Activated gamma-delta T cell treated with anti-CD3 and anti-CD28 coated beads, Interleukin-2, amount 50 U/mL, for 16 hours (primary cell): Measurements from ENCODE around the gene SRP54.
A peak's percentile ranks its signal among the peaks of the same experiment; 100 is the strongest.
"Not testable (repeated sequence)": the region's sequence is repeated elsewhere in the genome, so short reads cannot be mapped to it uniquely, and the experiment has no call there.

Experiments
- DNase-seq: peaks from one replicate; pipeline ENCODE4 v3.0.0-alpha.2; 2020; ENCODE audit warnings: low read depth

The SRP54 gene

GRCh38 chr14:34982421-34983147 is at the start of gene SRP54:
TSS of gene SRP54 (plus strand) at chr14:34982992. CDS start at chr14:34996710, 13,718 bp downstream.
- DNase-seq: peak; percentile 100

DNA sequence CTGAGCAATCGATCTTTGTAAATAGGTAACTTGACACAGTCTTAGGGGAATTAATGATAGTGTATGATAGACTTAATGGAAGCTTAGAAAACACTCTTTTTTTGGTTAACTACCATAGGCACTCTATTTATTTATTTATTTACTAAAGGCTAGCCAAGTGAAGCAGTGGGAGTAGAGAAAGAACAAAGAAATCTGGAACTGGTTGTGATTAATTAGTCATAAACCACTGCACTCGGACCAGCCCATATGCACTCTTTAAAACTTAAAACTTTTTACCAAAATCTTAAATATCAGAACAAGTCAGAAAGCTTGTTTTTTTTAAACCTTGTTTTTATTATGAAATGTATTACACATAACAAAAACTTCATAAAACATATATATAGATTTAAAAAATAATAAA is 49.5 kb upstream of the SRP54 start:
- DNase-seq: no peak

GRCh38 chr14:34935488-34935887 is 47.3 kb upstream of the SRP54 start:
- DNase-seq: no peak

- no peak for DNase-seq
Observed at GRCh38 chr14:34937442-34937841, 45.4 kb upstream of the SRP54 start.

DNA sequence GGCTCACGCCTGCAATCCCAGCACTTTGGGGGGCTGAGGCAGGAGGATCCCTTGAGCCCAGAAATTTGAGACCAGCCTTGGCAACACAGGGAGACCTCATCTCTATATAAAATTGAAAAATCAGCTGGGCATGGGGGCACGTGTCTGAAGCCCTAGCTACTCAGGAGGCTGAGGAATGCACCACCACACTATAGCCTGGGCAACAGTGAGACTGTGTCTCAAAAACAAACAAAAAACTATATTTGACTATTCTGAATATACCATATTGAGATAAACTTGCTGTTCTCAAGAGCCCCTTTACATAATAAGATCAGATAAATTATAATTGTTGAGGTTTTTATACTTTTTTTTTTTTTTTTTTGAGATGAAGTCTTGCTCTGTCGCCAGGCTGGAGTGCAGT is 44.9 kb upstream of the SRP54 start:
- no peak for DNase-seq

DNA sequence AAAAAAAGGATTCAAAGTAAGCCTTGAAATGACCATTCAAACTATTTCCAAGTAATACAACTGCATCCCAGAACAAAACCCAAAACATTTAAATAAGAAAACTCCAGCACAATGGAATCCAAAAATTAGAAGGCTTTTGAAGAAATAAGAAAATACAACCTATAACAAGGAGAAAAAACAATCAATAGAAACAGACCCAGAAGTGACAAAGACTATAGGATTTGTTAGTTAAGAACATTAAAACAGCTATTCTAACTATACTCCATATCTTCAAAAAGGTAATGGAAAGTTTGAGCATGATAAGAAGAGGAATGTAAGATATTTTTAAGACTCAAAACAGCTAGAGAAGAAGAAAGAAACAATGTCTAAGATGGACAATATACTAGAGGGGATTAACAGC is 39.3 kb upstream of the SRP54 start:
- no peak for DNase-seq

DNA sequence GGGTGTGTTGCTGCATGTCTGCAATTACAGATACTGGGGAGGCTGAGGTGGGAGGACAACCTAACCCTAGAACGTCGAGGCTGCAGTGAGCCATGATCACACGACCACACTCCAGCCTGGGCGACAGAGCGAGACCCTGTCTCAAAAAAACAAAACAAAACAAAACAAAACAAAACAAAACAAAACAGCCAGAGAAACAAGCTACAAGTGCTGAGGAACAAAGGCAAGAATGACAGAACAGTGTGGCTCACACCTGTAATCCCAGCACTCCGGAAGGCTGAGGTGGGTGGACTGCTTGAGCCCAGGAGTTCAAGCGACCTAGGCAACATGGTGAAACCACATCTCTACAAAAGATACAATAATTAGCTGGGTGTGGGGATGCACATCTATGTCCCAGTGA is 38.0 kb upstream of the SRP54 start:
- no peak for DNase-seq

- DNase-seq: no peak
Observed at GRCh38 chr14:34946699-34947098, 36.1 kb upstream of the SRP54 start.

DNA sequence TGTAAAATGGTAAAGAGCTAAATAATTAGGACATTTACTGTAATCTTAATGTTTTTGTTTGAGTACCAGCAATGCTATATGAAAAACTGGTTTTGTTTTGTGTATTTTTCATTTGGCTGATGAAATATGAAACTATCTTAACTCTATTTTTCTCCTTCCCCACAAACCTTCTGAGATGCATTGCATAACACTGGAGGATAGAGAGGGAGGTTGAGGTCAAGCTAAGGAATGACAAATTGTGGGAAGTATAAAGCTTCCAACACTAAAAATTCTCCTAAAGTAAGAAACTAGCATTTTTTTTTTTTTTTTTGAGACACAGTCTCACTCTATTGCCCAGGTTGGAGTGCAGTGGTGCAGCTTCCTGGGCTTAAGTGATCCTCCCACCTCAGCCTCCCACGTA is 31.5 kb upstream of the SRP54 start:
- DNase-seq: no peak

DNA sequence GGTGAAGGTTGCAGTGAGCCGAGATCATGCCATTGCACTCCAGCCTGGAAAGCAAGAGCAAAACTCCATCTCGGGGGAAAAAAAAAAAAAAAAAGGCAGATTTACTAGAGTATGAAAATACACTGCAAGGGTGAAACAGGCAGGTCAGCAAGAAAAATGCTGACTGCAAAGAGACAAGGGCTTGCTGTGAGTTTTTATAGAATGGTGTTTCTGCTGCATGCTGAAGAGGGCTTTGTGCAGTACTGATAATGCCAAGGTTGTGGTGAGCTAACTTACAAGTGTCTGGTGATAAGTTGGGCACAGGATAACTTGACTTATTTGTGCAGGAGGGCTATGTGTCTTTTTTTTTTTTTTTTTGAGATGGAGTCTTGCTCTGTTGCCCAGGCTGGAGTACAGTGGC is 25.9 kb upstream of the SRP54 start:
- DNase-seq: no peak

GRCh38 chr14:34957771-34958286 is 25.0 kb upstream of the SRP54 start:
- DNase-seq: no peak

- DNase-seq: not testable (repeated sequence)
Observed at GRCh38 chr14:34962106-34962505, 20.7 kb upstream of the SRP54 start.

DNA sequence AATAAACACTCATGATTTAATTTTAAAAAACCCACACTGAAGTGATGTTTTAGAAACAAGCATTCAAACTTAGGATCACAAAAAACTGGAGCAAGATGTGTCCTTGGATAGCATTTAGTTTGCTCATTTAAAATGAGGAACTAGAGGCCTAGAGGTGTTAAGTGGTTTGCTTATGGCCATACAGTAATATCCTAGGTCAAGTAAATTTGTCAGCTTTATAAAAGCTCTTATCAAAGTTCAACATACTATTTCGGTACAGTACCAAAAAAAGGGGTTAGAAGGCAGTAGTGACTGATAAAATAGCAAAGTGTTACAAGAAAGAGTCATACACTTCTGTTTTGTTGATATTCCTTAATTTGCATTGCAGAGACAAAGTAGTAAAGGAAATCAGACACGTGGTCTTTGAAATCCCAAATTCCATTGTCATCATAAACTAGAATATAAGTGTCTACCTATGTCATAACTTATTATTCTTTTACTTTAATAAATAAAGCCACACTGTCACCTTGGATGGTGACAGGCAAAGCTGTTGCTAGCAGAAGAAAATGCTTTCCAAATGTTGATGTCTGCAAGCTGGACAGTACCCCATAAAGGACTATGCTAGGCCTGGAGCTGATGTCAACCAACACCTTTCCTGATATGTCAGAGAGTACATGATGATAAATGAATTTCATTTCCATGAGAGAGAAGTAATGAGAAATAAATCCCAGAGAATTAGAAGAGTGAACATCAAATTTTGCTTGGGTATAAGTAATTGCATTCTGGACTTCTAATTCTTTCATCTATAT is 17.6 kb upstream of the SRP54 start:
- no peak for DNase-seq

DNA sequence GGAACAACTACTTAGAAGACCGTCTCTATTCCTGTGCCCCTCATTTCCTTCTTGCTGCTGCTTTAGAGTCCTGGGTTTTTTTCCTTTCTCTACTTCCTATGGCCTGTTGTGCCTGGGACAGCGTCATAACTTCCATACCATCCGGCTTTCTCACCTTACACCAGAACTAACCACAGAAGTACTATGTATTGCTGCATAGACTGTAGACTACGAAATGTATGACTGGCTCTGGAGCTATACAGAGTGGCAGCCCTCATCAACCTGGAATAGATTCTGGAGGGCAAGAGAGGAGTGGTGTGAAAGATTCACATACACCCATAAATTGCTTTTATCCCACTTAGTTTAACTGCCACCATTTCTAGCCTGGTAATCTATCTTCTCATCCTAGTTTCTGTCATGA is 16.9 kb upstream of the SRP54 start:
- no peak for DNase-seq

DNA sequence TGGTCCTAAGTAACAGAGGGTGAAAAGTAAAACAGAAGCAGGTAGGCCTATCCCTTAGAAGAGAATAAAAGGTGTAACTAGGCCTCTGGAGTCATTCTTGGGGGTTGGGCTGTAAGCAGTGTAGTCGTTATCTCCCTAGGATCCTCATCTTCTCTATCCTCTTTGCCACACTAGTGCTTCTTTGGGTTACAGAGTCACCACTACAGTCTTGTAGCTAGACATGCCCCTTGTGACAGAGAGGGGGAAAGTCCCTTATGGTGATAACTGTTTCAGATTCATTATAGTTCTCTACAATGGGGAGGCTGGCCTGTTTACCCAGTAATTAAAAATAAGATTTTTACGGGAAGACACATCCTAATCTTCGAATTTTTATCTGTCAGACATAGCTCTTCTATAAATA is 16.4 kb upstream of the SRP54 start:
- DNase-seq: no peak

- DNase-seq: no peak
Observed at GRCh38 chr14:34970665-34971064, 12.1 kb upstream of the SRP54 start.

GRCh38 chr14:34971381-34971780 is 11.4 kb upstream of the SRP54 start:
- DNase-seq: no peak

GRCh38 chr14:34971801-34972200 is 11.0 kb upstream of the SRP54 start:
- DNase-seq: no peak

GRCh38 chr14:34978444-34978843 is 4.3 kb upstream of the SRP54 start:
- DNase-seq: no peak

DNA sequence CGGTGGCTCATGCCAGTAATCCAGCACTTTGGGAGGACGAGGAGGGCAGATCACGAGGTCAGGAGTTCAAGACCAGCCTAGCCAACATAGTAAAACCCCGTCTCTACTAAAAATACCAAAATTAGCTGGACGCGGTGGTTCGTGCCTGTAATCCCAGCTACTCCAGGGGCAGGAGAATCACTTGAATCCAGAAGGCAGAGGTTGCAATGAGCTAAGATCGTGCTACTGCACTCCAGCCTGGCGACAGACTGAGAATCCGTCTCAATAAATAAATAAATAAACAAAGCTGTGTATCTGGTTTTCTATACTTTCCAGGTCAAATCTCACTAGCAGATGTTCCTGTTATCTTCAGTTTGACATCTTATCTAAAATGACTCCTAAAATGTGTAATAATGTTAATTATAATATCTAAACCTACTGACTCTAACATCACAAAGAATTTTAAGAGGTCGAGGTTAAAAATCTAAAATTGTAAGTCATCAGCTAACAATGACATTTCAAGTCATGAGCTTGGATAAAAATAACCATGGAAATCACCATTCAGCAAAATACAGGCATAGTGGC is 2.4 kb upstream of the SRP54 start:
- DNase-seq: no peak

DNA sequence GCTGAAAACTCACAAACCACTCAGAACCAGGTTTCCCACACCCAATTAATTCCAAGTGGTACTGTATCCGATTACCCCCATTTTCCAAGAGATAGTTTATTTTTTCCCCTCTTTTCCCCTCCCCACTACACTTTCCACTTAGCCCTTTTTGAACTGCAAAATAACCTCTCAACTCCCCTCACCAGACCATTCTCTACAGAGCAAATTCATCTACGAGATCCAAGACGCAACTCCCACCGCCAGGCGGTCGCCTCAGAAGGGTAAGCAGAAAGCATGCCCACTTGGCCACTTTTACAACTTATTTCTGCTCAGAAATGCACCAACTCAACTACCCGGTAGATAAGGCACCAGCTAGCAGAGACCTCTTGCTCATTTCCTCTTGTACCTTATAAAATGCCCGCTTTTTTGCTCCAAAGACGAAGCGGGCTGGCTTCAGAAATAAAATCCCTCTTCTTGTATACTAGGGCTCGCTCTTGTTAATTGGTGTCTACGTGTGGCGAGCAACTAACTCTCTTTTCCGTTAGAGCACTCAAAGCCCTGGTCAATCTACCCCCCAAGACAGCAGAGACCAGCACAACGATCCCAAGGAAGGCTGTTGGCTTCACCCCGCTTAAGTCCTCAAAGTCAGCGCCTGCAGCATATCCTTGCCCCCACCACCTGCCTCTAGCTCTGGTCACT is 910 bp upstream of the SRP54 start:
- DNase-seq: peak; percentile 6

- DNase-seq: no peak
Observed at GRCh38 chr14:34983148-34983760, 462 bp downstream of the SRP54 start.
